ENCODE data around the gene BOK. TPM values are rescaled to one million over a fixed set of nuclear protein-coding genes. Genes with fewer than 3 reads are reported as not detected.

Gene BOK
- polyA plus RNA-seq, 6 donors from 2014 or later: 0.09 TPM; not detected in 5

- Mint-ChIP-seq H3K27me3 (no peaks in the 10 kb centered on the region), H3K27ac (no peak overlapping the region), H3K4me1 (peaks cover 35 to 38% (median 37%) of the 10 kb centered on the region in 3 donors), H3K4me3 (peak overlapping the region in 1 of 8 donors; percentile 73), H3K36me3 (peaks cover 0 to 14% of the 10 kb centered on the region in 2 donors), H3K9me3 (peaks cover 0 to 4% (median 0%) of the 10 kb centered on the region in 7 donors)
- ATAC-seq (ENCODE audit: low read depth in 2 of 2): no peak
- DNase-seq: no peak
Observed at GRCh38 chr2:241619597-241620418, 61.3 kb downstream of the BOK start.

- H3K9me3 Mint-ChIP-seq: peaks cover 0 to 4% (median 0%) of the 10 kb centered on the region in 7 donors
- H3K4me3 Mint-ChIP-seq: no peak overlapping the region
- ATAC-seq (ENCODE audit: low read depth in 2 of 2) (no peak), DNase-seq (no peak)
- H3K27ac Mint-ChIP-seq: peak overlapping the region in 1 of 6 donors; percentile 57
- H3K4me1 Mint-ChIP-seq: peaks cover 35 to 38% (median 37%) of the 10 kb centered on the region in 3 donors
- no peaks in the 10 kb centered on the region for H3K27me3 Mint-ChIP-seq
- peaks cover 0 to 14% of the 10 kb centered on the region in 2 donors for H3K36me3 Mint-ChIP-seq
Observed at GRCh38 chr2:241620419-241620769, 61.8 kb downstream of the BOK start.

Other genes with a start within 250 kb of the BOK start
- gene HDLBP, start 243.1 kb upstream of the BOK start, polyA plus RNA-seq (ENCODE audit: low read depth in 6 of 6): 10 to 100 TPM in 5 of 6 donors, 1 to 10 TPM in 1; 10.0 to 54.7 (median 28.7) TPM
- gene SEPTIN2, start 242.8 kb upstream of the BOK start, polyA plus RNA-seq (ENCODE audit: low read depth in 6 of 6): 100 to 1,000 TPM in 5 of 6 donors, 10 to 100 TPM in 1; 91.6 to 177 (median 125) TPM
- gene FARP2, start 202.5 kb upstream of the BOK start, polyA plus RNA-seq (ENCODE audit: low read depth in 6 of 6): 10 to 100 TPM; 24.4 to 35.6 (median 29.5) TPM
- gene STK25, start 50.2 kb upstream of the BOK start, polyA plus RNA-seq (ENCODE audit: low read depth in 6 of 6): 100 to 1,000 TPM in 2 of 6 donors, 10 to 100 TPM in 4; 82.2 to 148 (median 87.7) TPM
- 10 to 100 TPM; 23.8 to 48.4 (median 29.9) TPM for gene THAP4, start 78.4 kb downstream of the BOK start, polyA plus RNA-seq (ENCODE audit: low read depth in 6 of 6)
- 10 to 100 TPM; 61.5 to 74.6 (median 64.5) TPM for gene ATG4B, start 78.9 kb downstream of the BOK start, polyA plus RNA-seq (ENCODE audit: low read depth in 6 of 6)
- gene DTYMK, start 128.1 kb downstream of the BOK start, polyA plus RNA-seq (ENCODE audit: low read depth in 6 of 6): 10 to 100 TPM; 27.6 to 38.3 (median 36.6) TPM
- gene ING5, start 143.3 kb downstream of the BOK start, polyA plus RNA-seq (ENCODE audit: low read depth in 6 of 6): 10 to 100 TPM; 20.3 to 34.4 (median 24.4) TPM
- 1 to 10 TPM; 1.1 to 7.2 (median 2.4) TPM for gene D2HGDH, start 175.9 kb downstream of the BOK start, polyA plus RNA-seq (ENCODE audit: low read depth in 6 of 6)
- not detected for gene GAL3ST2, start 218.1 kb downstream of the BOK start, polyA plus RNA-seq (ENCODE audit: low read depth in 6 of 6)

Data from naive B cell (primary cell).